Cardiac muscle cell (in vitro differentiated cells and primary cell): Measurements from ENCODE around the gene STARD5. TPM values are rescaled to one million over a fixed set of nuclear protein-coding genes. Genes with fewer than 3 reads are reported as not detected.

Source experiments
- DNase-seq, 2 donors: peaks; one replicate each; pipeline versions ENCODE4 v3.0.0 to v3.0.0-alpha.2; 2010 to 2017; ENCODE audit warnings: low read depth in 1 of 2, low spot score in 1 of 2
- H3K27ac ChIP-seq: fragments of 200-600 bp; sonication (generic); 2 replicates; pipeline ENCODE4 v1.5.1; 2016
- H3K27me3 ChIP-seq: fragments of 200-600 bp; sonication (generic); 2 replicates; pipeline ENCODE4 v1.6.0; 2016; ENCODE audit warnings: control low read depth
- H3K36me3 ChIP-seq: fragments of 200-600 bp; sonication (generic); 2 replicates; pipeline ENCODE4 v1.5.1; 2016; ENCODE audit warnings: control low read depth
- H3K4me1 ChIP-seq: fragments of 200-600 bp; sonication (generic); 2 replicates; pipeline ENCODE4 v1.8.1; 2017; ENCODE audit warnings: low read depth, mild to moderate bottlenecking, mixed run types
- H3K4me3 ChIP-seq: fragments of 200-600 bp; sonication (generic); 2 replicates; pipeline ENCODE4 v1.5.1; 2016; ENCODE audit warnings: mild to moderate bottlenecking
- H3K9me3 ChIP-seq: fragments of 200-600 bp; sonication (generic); 2 replicates; pipeline ENCODE4 v1.5.1; 2017; ENCODE audit warnings: low read depth, mild to moderate bottlenecking, control low read depth
- CTCF ChIP-seq: IDR thresholded peaks from 2 replicates; pipeline ENCODE4 v1.5.1; 2012; ENCODE audit warnings: low read depth, mild to moderate bottlenecking, low read length
- polyA plus RNA-seq: library from polyadenylated mRNA; unstranded; fragments of >200 nt; fragmentation: Nextera tagmentation; extraction: Ambion mirVana; gene quantifications from 2 replicates; pipeline ENCODE4 v1.2.1, GENCODE V29; 2016
- total RNA-seq: library from RNA; depleted of rRNA; stranded (reverse); fragments of >200 nt; gene quantifications from 2 replicates; pipeline ENCODE4 v1.2.3, GENCODE V29; 2016

The STARD5 gene
- total and polyA plus RNA-seq, 2 experiments from 2014 or later = 2.1 to 2.2 TPM

- no peak overlapping the region for H3K4me3 ChIP-seq
- H3K27me3 ChIP-seq = no peaks in the 10 kb centered on the region
- no peaks in the 10 kb centered on the region for H3K36me3 ChIP-seq
- H3K27ac ChIP-seq = no peak overlapping the region
- H3K9me3 ChIP-seq = no peaks in the 10 kb centered on the region
- no peak for DNase-seq
- no peak for TF ChIP-seq CTCF
- H3K4me1 ChIP-seq = no peaks in the 10 kb centered on the region
Observed at GRCh38 chr15:81296186-81296585, 27.8 kb downstream of the STARD5 start.

- H3K36me3 ChIP-seq = no peaks in the 10 kb centered on the region
- no peak for DNase-seq
- TF ChIP-seq CTCF = no peak
- H3K27ac ChIP-seq = no peak overlapping the region
- no peaks in the 10 kb centered on the region for H3K27me3 ChIP-seq
- no peak overlapping the region for H3K4me3 ChIP-seq
- no peaks in the 10 kb centered on the region for H3K9me3 ChIP-seq
- H3K4me1 ChIP-seq = no peaks in the 10 kb centered on the region
Observed at GRCh38 chr15:81295486-81296121, 28.3 kb downstream of the STARD5 start.

GRCh38 chr15:81294516-81294880, 29.4 kb downstream of the STARD5 start:
- H3K4me1 ChIP-seq = no peaks in the 10 kb centered on the region
- no peaks in the 10 kb centered on the region for H3K9me3 ChIP-seq
- no peak overlapping the region for H3K4me3 ChIP-seq
- H3K27ac ChIP-seq = no peak overlapping the region
- no peak for TF ChIP-seq CTCF
- no peak for DNase-seq
- no peaks in the 10 kb centered on the region for H3K27me3 ChIP-seq
- no peaks in the 10 kb centered on the region for H3K36me3 ChIP-seq

- DNase-seq = no peak
- Histone ChIP-seq H3K27me3 (no peaks in the 10 kb centered on the region), H3K4me1 (no peaks in the 10 kb centered on the region), H3K27ac (no peak overlapping the region), H3K4me3 (no peak overlapping the region), H3K9me3 (no peaks in the 10 kb centered on the region), H3K36me3 (no peaks in the 10 kb centered on the region)
- no peak for TF ChIP-seq CTCF
Observed at GRCh38 chr15:81293728-81294515, 30.0 kb downstream of the STARD5 start.

- no peak for TF ChIP-seq CTCF
- DNase-seq = no peak
- Histone ChIP-seq H3K4me1 (no peaks in the 10 kb centered on the region), H3K36me3 (no peaks in the 10 kb centered on the region), H3K27ac (no peak overlapping the region), H3K9me3 (no peaks in the 10 kb centered on the region), H3K27me3 (no peaks in the 10 kb centered on the region), H3K4me3 (no peak overlapping the region)
Observed at GRCh38 chr15:81292523-81293001, 31.4 kb downstream of the STARD5 start.
